ENCODE measurements around the gene OR8A1.

OR8A1 gene

DNA sequence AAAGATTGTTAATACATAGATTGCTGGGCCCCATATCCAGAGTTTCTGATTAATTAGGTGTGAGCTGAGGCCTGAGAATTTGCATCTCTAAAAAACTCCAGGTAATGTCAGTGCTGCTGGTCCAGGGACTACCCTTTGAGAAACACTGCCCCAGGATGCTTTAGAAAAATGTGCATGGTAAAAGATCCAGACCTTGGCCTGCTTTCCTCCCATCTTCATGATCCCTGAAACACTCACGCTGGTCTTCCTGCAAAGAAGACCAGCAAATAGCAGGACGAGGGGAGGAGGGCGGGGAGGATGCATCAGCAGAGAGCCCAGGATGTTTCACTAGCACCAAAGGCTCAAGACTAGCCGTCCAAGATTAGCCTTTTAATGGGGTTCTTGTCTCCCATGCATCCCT is at the start of gene OR8A1:
Gene OR8A1 (plus strand): TSS at position 301 of the 400 bp plus-strand sequence. CDS start 123 bp downstream, outside the sequence.
- no peak for DNase-seq

DNA sequence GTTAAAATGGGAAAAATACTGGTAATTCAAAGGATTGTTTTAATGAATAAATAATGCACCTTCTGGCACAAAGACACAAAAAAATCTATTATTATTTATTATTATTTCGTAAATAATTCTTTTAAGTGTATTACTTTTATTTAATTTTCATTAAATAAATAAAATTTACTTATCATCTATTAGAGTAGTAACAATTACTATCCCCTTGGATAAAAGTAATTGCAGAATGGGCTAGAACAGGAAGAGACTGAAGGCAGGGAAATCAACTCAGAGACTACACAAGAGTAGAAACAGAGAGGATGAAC is 49.3 kb upstream of the OR8A1 start:
- DNase-seq = no peak

- no peak for DNase-seq
Measured at GRCh38 chr11:124533626-124534025, 36.2 kb upstream of the OR8A1 start.

DNA sequence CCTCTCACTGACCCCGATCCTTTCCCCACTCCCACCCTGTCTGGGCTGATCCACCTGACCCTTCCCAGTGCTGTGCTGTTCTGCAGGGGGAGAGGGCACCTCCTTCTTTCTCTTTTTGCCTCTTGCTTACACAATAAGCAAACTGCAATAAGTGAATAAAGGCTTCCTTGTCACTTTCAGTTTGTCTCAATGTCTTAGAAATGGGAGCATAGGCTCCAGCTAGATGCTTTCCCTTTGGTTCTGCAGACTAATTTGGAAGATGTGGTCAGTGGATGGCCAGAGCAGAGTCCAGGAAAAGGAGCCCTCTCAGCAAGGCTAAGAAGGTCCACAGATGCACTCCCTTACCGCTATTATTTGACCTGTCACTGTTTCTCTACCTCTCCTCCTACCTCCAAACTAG is 35.7 kb upstream of the OR8A1 start:
- no peak for DNase-seq

DNA sequence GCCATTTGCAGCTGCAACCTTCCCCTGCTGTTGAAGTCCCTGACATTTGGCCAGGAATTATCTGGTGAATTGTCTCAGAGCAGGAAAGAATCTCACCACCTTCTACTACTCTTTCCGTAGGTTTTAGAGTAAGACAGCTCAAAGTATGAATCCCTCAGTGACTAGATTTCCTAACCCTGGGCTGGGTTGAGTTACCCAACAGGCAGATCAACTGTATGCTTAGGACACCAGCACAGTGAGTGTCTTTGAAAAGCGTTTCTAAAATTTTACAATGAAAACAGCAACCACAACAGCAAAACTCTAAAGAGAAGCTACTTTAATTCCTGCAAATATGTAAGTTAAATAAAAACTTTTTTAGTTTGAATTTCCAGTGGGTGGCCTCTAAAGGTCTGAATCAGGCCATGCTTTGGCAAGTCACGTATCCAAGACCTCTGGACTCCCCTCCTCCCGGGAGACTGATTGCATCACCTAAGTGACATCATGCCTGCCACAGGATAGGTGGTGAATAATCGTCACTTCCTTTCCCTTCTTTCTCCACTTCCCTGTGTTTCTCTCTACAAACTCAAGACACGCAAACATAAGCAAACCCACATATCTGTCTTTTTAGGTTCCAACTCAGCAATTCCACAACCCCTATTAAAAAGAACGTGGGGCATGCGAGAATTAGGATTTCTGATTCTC is 34.1 kb upstream of the OR8A1 start:
- no peak for DNase-seq

GRCh38 chr11:124536520-124536919 is 33.3 kb upstream of the OR8A1 start:
- DNase-seq = no peak

GRCh38 chr11:124538019-124538418 is 31.8 kb upstream of the OR8A1 start:
- no peak for DNase-seq

DNA sequence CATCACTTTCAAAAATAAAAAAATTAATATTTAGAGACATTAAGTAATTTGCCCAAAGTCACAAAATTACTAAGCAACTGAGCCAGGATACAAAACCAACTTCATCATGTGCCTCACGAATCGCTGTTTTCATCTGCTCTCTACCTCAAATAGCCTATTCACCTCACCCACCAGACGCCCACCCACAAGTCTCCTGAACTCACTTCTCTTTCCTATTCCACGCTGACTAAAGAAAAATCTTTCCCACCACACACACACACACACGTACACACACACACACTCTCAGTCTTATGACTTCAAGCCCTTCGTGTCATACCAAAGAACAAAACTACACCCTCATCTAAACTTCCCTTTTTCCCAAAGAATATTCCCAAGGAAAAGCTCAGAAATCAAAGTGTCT is 28.6 kb upstream of the OR8A1 start:
- DNase-seq = no peak

GRCh38 chr11:124543145-124543544 is 26.7 kb upstream of the OR8A1 start:
- no peak for DNase-seq

DNA sequence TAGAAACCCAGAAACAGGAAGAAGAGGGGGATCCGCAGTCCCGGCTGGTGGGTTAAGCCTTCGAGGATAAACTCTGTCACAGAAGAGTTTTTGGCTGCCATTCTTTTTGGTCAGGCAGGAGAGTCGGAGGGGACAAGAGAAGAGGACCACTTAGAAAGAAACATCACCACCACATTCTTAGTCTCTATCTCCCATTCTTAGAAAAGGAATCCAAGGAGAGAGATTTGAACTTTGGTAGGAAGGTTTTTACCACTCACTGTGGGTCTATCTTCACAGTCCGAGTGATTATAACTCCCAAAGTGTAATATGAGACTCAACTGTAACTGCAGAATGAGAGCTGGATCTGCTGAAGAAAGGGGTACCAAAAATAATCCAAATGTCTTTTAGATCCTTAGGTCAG is 26.2 kb upstream of the OR8A1 start, which contains the start of gene OR8B12:
Gene OR8B12 (minus strand): TSS at position 101 of the 400 bp plus-strand sequence. CDS start 0 bp downstream, at position 101.
- DNase-seq = no peak

GRCh38 chr11:124551189-124551588 is 18.6 kb upstream of the OR8A1 start:
- DNase-seq = no peak

GRCh38 chr11:124551987-124552386 is 17.8 kb upstream of the OR8A1 start:
- no peak for DNase-seq

GRCh38 chr11:124556828-124557227 is 13.0 kb upstream of the OR8A1 start:
- no peak for DNase-seq

GRCh38 chr11:124570160-124570559 is 363 bp downstream of the OR8A1 start:
- no peak for DNase-seq

DNA sequence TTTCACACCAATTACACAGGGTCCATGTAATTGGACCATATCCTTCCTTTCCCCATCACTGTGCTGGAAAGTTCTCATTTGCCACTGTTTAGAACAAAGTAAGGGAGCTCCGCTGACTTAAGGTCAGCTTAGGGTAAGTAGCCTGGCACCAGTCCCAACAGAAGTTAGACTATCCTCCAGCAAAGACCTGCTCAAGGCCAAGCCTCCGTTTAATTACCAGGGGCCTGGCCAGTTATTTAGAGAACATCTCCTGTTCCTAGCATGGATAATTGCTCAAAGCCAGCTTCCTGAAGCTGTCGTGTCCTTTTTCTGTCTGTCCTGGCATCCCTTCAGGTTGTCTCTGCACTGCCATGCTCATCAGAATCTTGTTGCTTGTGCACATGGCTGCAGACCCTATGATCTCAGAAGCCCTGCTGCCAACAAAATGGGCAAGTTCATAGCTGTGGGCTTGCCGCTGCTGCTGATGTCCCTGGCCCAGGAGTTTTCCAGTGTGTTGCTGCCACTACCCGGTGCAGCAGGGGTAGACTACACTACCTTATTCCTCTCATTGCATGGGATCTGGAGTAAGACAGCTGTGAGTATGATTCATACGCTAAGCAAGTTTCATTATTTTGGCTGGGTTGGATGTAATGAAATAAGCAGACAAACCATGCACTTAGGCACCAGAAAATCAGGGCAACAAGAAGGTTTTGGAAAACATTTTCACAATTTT is 8.1 kb downstream of the OR8A1 start:
- no peak for DNase-seq

- no peak for DNase-seq
Measured at GRCh38 chr11:124578761-124579160, 9.0 kb downstream of the OR8A1 start.

DNA sequence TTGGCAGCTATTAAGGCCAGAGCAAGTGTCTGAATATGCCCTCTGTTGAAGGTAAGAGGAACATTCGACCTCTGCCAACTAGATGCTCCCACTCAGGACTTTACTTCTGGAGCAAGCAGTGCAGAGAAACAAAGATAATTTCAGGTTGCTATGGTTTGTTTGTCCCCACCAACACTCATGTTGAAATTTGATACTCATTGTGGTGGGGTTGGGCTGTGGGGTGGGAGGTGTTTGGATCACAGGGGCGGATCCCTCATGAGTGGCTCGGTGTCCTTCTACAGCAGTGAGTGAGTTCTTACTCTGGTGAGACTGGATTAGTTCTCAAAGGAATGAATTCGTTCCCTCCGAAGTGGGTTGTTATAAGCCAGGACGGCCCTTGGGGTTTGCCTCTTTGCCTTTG is 12.0 kb downstream of the OR8A1 start:
- no peak for DNase-seq

DNA sequence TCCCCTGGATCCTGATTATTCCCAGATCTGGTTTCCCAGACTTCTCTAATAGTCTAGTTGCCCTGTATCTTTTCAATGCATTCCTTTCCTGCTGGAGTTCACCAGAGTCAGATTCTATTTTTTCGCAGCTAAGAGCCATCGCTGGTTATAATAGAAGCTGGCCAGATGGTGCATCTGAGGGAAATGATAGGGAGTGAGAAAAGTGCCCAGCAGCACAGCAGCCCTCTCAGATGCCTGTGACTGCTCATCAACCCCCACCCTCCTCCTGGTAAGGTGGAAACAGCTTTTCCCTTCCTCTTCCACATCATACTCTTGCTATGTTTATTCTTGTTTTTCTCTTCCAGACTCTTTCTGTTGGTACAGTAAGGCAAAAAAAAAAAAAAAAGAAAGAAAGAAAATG is 12.8 kb downstream of the OR8A1 start:
- no peak for DNase-seq

DNA sequence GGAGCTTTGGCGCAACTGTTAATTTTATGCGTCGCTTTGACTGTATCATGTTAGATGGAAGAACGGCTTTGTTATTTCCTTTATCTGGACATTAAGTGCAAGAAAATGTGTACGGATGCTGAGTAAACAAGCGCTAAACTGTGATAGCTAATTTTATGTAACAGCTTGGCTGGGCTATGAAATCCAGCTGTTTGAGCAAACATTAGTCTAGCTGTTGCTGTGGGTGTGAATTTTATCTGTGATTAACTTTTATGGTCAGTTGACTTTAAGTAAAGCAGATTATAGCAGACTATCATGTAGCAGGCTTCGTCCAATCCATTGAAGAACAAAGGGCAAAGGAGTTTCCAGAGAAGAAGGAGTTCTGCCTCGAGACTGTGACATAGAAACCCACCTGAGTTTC is 14.0 kb downstream of the OR8A1 start:
- no peak for DNase-seq

- DNase-seq = no peak
Measured at GRCh38 chr11:124584681-124585372, 15.0 kb downstream of the OR8A1 start.

DNA sequence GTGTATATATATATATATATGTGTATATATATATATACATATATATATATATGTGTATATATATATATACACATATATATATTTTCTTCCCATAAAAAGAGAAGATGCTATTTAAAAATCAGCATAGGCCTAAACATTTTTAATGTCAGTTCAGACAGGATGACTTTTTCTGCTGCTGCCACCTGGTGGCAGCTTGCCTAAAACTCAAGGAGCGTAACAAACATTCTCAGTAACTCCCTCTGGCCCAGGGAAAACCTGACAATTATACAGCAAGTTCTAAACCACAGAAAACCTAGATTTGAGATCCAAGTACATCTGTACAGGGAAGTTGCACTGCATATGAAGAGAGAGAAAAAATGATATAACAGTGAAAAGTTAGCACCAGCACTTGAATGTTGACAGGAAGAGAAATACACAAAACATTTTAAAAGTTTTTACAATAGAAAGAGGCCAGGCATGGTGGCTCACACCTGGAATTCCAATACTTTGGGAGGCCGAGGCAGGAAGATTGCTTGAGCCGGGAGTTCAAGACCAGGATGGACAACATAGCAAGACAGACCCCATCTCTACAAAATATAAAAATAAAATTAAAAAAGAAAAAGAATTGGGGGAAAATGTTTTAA is 16.6 kb downstream of the OR8A1 start:
- DNase-seq = peak; percentile 47

GRCh38 chr11:124591430-124591829 is 21.6 kb downstream of the OR8A1 start:
- no peak for DNase-seq

- no peak for DNase-seq
Measured at GRCh38 chr11:124592627-124593026, 22.8 kb downstream of the OR8A1 start.

DNA sequence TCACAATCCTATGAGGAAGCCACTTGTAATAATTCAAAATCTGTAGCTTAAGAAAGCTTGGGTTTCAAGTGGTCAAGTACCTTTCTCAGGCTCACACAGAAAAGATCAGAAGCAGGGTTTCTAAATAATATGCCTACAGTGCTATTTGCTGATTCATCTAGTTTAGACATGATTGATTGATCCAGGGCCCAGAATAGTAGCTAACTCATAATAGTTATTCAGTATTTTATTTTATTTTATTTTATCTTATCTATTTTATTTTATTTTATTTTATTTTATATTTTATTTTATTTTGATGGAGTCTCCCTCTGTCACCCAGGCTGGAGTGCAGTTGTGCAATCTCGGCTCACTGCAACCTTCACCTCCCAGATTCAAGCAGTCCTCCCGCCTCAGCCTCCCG is 25.5 kb downstream of the OR8A1 start:
- no peak for DNase-seq

Data from activated CD4-positive, CD25-positive, alpha-beta regulatory T cell treated with anti-CD3 and anti-CD28 coated beads, Interleukin-2, amount 50 U/mL, for 72 hours (primary cell).